Colonic mucosa (tissue), 4 donors: ENCODE results near the gene UFC1. TPM values are rescaled to one million over a fixed set of nuclear protein-coding genes. Genes with fewer than 3 reads are reported as not detected.

ENCODE experiments used
- DNase-seq: peaks from one replicate; pipeline ENCODE4 v3.0.0-alpha.2; 2020
- H3K27ac ChIP-seq: fragments of 200-600 bp; one replicate; pipeline ENCODE4 v1.8.0; 2021
- H3K27me3 ChIP-seq: fragments of 200-600 bp; one replicate; pipeline ENCODE4 v1.8.0; 2021
- H3K36me3 ChIP-seq: fragments of 200-600 bp; one replicate; pipeline ENCODE4 v1.8.0; 2021
- H3K4me1 ChIP-seq: fragments of 200-600 bp; one replicate; pipeline ENCODE4 v1.8.0; 2021; ENCODE audit warnings: mild to moderate bottlenecking
- H3K4me3 ChIP-seq: fragments of 200-600 bp; one replicate; pipeline ENCODE4 v1.8.0; 2021
- H3K9ac ChIP-seq, 2 donors: one replicate each; pipeline ENCODE4 v1.7.0; 2013; ENCODE audit warnings: control low read depth in 2 of 2, low read depth in 2 of 2, low read length in 2 of 2
- H3K9me3 ChIP-seq: fragments of 200-600 bp; one replicate; pipeline ENCODE4 v1.8.0; 2021
- intact Hi-C: fragments of 100-400 bp; cut with DNase I; formaldehyde crosslinking; loops from one replicate; pipeline ENCODE4 v1.14.1; 2022
- total RNA-seq, 2 donors: library from RNA; stranded (reverse); fragmentation: NEBNext Ultra II Directional in 1 of 2; extraction: Animal tissue kit (Norgen Biotek cat#: 25700) in 1 of 2; gene quantifications; one replicate each; pipeline ENCODE4 v1.2.1, GENCODE V29; 2021
- TF ChIP-seq, protein P1 (sequence below): fragments of 200-600 bp; IDR thresholded peaks from one replicate; pipeline ENCODE4 v1.8.0; 2022; ENCODE audit warnings: antibody characterized with exemption, mild to moderate bottlenecking
- donor health status: healthy.
- donor health status: DM: no; HTN: no; CAD: no.
- donor health status: DM: no; HTN: no; CAD: no.

Gene UFC1
- total RNA-seq, 2 donors from 2014 or later: 94.2 to 111 TPM

DNA sequence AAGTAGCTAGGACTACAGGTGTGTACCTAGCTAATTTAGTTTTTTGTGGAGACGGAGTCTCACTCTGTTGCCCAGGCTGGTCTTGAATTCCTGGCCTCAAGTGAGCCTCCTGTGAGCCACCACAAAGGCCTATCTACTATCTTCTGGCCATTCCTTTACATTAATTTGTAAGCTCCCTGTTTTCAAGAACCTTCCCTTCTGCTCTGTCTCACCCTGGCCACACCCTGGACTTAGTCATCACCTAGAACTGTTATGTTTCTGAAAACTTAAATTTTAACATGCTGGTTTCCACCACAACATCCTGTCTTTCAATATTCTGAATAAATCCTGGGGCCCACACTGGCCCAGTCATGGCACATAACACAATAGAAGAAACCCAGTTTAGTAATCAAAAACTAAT lies 28.4 kb downstream of the UFC1 start:
- H3K4me1 ChIP-seq: no peaks in the 10 kb centered on the region
- DNase-seq: no peak
- TF ChIP-seq, protein P1, sequence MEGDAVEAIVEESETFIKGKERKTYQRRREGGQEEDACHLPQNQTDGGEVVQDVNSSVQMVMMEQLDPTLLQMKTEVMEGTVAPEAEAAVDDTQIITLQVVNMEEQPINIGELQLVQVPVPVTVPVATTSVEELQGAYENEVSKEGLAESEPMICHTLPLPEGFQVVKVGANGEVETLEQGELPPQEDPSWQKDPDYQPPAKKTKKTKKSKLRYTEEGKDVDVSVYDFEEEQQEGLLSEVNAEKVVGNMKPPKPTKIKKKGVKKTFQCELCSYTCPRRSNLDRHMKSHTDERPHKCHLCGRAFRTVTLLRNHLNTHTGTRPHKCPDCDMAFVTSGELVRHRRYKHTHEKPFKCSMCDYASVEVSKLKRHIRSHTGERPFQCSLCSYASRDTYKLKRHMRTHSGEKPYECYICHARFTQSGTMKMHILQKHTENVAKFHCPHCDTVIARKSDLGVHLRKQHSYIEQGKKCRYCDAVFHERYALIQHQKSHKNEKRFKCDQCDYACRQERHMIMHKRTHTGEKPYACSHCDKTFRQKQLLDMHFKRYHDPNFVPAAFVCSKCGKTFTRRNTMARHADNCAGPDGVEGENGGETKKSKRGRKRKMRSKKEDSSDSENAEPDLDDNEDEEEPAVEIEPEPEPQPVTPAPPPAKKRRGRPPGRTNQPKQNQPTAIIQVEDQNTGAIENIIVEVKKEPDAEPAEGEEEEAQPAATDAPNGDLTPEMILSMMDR: no peak
- no peaks in the 10 kb centered on the region for H3K36me3 ChIP-seq
- H3K27ac ChIP-seq: peak overlapping the region; percentile 16
- H3K4me3 ChIP-seq: no peak overlapping the region
- H3K9me3 ChIP-seq: no peaks in the 10 kb centered on the region
- H3K27me3 ChIP-seq: no peaks in the 10 kb centered on the region
- intact Hi-C loops: no loop called here
- H3K9ac ChIP-seq: no peak overlapping the region

DNA sequence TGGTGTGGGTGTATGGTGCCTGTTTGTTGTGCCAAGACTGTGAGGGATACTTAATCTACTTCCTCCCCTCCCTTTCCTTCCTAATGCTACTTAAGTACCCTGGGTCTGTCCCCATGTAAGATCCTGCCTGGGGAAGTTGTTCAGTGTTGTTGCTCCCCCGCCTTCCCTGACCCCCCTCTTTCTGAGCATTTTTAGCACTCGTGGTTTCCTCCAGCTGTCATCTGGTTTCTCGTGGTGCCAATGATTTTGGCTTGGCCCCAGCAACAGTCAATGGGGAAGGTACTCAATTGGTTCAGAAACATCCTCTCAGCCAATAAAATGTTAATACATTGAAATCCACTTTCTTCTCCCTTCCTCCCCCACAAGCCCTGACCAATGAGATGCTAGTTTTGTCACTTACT lies 31.5 kb downstream of the UFC1 start:
- DNase-seq: peak; percentile 66
- intact Hi-C loops: no loop called here
- Histone ChIP-seq H3K27me3 (no peaks in the 10 kb centered on the region), H3K27ac (peak overlapping the region; percentile 79), H3K4me3 (no peak overlapping the region), H3K9me3 (no peaks in the 10 kb centered on the region), H3K9ac (no peak overlapping the region), H3K36me3 (no peaks in the 10 kb centered on the region), H3K4me1 (no peaks in the 10 kb centered on the region)
- TF ChIP-seq, protein P1: no peak

- no peak overlapping the region for H3K4me3 ChIP-seq
- peak overlapping the region; percentile 79 for H3K27ac ChIP-seq
- no peaks in the 10 kb centered on the region for H3K9me3 ChIP-seq
- DNase-seq: no peak
- no peaks in the 10 kb centered on the region for H3K27me3 ChIP-seq
- no peaks in the 10 kb centered on the region for H3K36me3 ChIP-seq
- H3K4me1 ChIP-seq: no peaks in the 10 kb centered on the region
- TF ChIP-seq, protein P1: no peak
- intact Hi-C loops: no loop called here
- no peak overlapping the region for H3K9ac ChIP-seq
Observed at GRCh38 chr1:161185732-161186311, 32.0 kb downstream of the UFC1 start.

DNA sequence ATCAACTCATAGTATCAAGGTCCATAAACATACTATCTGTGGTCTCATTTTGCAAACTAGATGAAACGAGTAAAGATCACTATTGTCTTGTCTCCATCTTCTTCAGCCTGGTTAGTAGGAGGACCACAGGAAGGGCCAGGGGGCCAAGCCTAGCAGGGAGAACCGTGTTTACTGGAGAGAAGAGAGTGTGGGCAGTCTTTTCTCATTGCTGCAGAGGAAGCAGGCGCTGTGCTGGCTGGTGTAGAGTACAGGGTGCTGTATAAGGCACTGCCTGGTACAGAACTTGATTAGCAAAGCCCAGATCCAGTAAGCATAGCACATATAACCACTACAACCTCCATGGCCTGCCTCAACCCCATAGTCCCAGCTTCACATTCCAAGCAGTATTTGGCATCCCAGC lies 33.5 kb downstream of the UFC1 start:
- DNase-seq: no peak
- Histone ChIP-seq H3K36me3 (no peaks in the 10 kb centered on the region), H3K27ac (no peak overlapping the region), H3K27me3 (no peaks in the 10 kb centered on the region), H3K4me1 (no peaks in the 10 kb centered on the region), H3K9me3 (no peaks in the 10 kb centered on the region), H3K9ac (no peak overlapping the region), H3K4me3 (no peak overlapping the region)
- intact Hi-C loops: no loop called here
- TF ChIP-seq, protein P1: no peak

DNA sequence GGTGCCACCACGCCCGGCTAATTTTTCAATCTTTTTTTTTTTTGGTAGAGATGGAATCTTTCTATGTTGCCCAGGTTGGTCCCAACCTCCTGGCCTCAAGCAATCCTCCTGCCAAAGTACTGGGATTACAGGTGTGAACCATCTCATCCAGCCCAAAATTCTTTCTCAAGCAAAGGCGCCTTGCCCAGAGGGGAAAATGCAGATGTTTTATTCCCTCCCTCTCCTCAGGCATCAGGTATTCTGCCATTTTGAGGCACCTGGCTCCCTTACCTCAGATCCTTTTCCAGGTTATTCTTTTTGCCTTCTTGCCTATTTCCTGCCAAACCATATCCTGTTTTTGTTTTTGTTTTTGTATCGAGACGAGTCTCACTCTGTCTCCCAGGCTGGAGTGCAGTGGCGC lies 34.6 kb downstream of the UFC1 start:
- DNase-seq: no peak
- no peaks in the 10 kb centered on the region for H3K36me3 ChIP-seq
- intact Hi-C loops: no loop called here
- H3K4me3 ChIP-seq: no peak overlapping the region
- H3K9me3 ChIP-seq: no peaks in the 10 kb centered on the region
- no peaks in the 10 kb centered on the region for H3K27me3 ChIP-seq
- H3K4me1 ChIP-seq: no peaks in the 10 kb centered on the region
- TF ChIP-seq, protein P1: no peak
- H3K9ac ChIP-seq: no peak overlapping the region
- H3K27ac ChIP-seq: no peak overlapping the region
